RWPE2 (cell line): ENCODE measurements around the gene WIPF2.

Source experiments
- ATAC-seq: fragments of 200-7000 bp; cut with Tn5 transposase; 3 replicates; pipeline ENCODE4 v1.9.1; 2021; ENCODE audit warnings: low read depth
- DNase-seq: peaks from one replicate; pipeline ENCODE4 v3.0.0-alpha.2; 2020; ENCODE audit warnings: low spot score
- H3K27ac ChIP-seq: fragments of 450-650 bp; 2 replicates; pipeline ENCODE4 v1.5.1; 2017; ENCODE audit warnings: mild to moderate bottlenecking; ENCODE audit not compliant: poor library complexity, severe bottlenecking
- H3K27me3 ChIP-seq: fragments of 250-450 bp; sonication (Bioruptor Pico); 2 replicates; pipeline ENCODE4 v1.5.1; 2021; ENCODE audit warnings: mild to moderate bottlenecking, moderate library complexity; ENCODE audit not compliant: insufficient read depth, poor library complexity, severe bottlenecking
- H3K36me3 ChIP-seq: fragments of 250-450 bp; sonication (Bioruptor Pico); 2 replicates; pipeline ENCODE4 v1.5.1; 2020; ENCODE audit warnings: low read depth, mild to moderate bottlenecking, moderate library complexity
- H3K4me1 ChIP-seq: fragments of 250-450 bp; sonication (Bioruptor Pico); 2 replicates; pipeline ENCODE4 v1.5.1; 2021; ENCODE audit warnings: mild to moderate bottlenecking, moderate library complexity; ENCODE audit not compliant: insufficient read depth, poor library complexity, severe bottlenecking
- H3K4me3 ChIP-seq: fragments of 250-450 bp; sonication (Bioruptor Pico); 2 replicates; pipeline ENCODE4 v1.5.1; 2021; ENCODE audit warnings: mild to moderate bottlenecking, moderate library complexity; ENCODE audit not compliant: severe bottlenecking
- H3K9me3 ChIP-seq: fragments of 250-450 bp; sonication (Bioruptor Pico); 2 replicates; pipeline ENCODE4 v1.5.1; 2021; ENCODE audit warnings: mild to moderate bottlenecking, moderate library complexity; ENCODE audit not compliant: severe bottlenecking
- TF ChIP-seq, protein P1 (sequence below): fragments of 450-650 bp; IDR thresholded peaks from one replicate; pipeline ENCODE4 v1.5.1; 2017; ENCODE audit warnings: mild to moderate bottlenecking, moderate library complexity; ENCODE audit not compliant: poor library complexity, severe bottlenecking

Gene WIPF2

GRCh38 chr17:40178021-40178601 is 41.0 kb upstream of the WIPF2 start:
- Histone ChIP-seq H3K36me3 (no peaks in the 10 kb centered on the region), H3K27ac (peak overlapping the region; percentile 68), H3K27me3 (no peaks in the 10 kb centered on the region), H3K9me3 (no peaks in the 10 kb centered on the region), H3K4me1 (peaks cover 32% of the 10 kb centered on the region), H3K4me3 (peak overlapping the region; percentile 44)
- TF ChIP-seq, protein P1, sequence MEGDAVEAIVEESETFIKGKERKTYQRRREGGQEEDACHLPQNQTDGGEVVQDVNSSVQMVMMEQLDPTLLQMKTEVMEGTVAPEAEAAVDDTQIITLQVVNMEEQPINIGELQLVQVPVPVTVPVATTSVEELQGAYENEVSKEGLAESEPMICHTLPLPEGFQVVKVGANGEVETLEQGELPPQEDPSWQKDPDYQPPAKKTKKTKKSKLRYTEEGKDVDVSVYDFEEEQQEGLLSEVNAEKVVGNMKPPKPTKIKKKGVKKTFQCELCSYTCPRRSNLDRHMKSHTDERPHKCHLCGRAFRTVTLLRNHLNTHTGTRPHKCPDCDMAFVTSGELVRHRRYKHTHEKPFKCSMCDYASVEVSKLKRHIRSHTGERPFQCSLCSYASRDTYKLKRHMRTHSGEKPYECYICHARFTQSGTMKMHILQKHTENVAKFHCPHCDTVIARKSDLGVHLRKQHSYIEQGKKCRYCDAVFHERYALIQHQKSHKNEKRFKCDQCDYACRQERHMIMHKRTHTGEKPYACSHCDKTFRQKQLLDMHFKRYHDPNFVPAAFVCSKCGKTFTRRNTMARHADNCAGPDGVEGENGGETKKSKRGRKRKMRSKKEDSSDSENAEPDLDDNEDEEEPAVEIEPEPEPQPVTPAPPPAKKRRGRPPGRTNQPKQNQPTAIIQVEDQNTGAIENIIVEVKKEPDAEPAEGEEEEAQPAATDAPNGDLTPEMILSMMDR: no peak
- no peak for ATAC-seq
- no peak for DNase-seq

- peak overlapping the region; percentile 44 for H3K4me3 ChIP-seq
- no peak for DNase-seq
- TF ChIP-seq, protein P1: no peak
Measured at GRCh38 chr17:40178660-40179059, 40.4 kb upstream of the WIPF2 start.

GRCh38 chr17:40179923-40180659 is 39.0 kb upstream of the WIPF2 start:
- no peak overlapping the region for H3K4me3 ChIP-seq
- H3K27ac ChIP-seq: peak overlapping the region; percentile 39
- TF ChIP-seq, protein P1: no peak
- H3K4me1 ChIP-seq: peaks cover 32% of the 10 kb centered on the region
- H3K27me3 ChIP-seq: no peaks in the 10 kb centered on the region
- peak; percentile 43 for ATAC-seq
- H3K9me3 ChIP-seq: no peaks in the 10 kb centered on the region
- H3K36me3 ChIP-seq: no peaks in the 10 kb centered on the region
- no peak for DNase-seq

More at GRCh38 chr17:40178660-40179059, 40.4 kb upstream of the WIPF2 start:
- H3K27me3 ChIP-seq: no peaks in the 10 kb centered on the region
- no peak overlapping the region for H3K27ac ChIP-seq
- no peaks in the 10 kb centered on the region for H3K36me3 ChIP-seq
- no peak for ATAC-seq
- H3K4me1 ChIP-seq: peaks cover 32% of the 10 kb centered on the region
- no peaks in the 10 kb centered on the region for H3K9me3 ChIP-seq

DNA sequence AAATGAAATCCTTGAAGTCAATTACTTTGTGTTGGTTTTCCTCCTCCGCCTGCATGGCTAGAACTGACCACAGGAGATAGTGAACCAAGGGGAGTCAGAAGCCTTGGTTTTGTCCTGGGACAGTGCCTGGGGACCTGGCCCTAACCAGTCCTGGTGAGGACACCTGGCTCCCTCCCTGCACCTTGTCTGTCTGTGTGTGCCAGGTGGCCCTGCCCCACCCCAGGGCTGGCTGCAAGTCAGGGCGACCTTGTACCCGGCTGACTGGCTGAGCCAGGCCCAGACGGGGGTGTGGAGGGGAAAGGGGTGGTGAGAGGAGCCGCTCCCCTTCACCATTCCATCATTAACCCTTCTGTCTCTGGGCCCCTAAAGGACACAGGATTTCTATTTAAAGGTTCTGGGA is 38.4 kb upstream of the WIPF2 start:
- H3K9me3 ChIP-seq: no peaks in the 10 kb centered on the region
- TF ChIP-seq, protein P1: no peak
- no peaks in the 10 kb centered on the region for H3K27me3 ChIP-seq
- H3K27ac ChIP-seq: peak overlapping the region; percentile 39
- DNase-seq (no peak), ATAC-seq (no peak)
- peaks cover 30% of the 10 kb centered on the region for H3K4me1 ChIP-seq
- H3K36me3 ChIP-seq: no peaks in the 10 kb centered on the region
- H3K4me3 ChIP-seq: no peak overlapping the region

- H3K4me1 ChIP-seq: peaks cover 25% of the 10 kb centered on the region
- H3K27ac ChIP-seq: no peak overlapping the region
- no peak overlapping the region for H3K4me3 ChIP-seq
- ATAC-seq (no peak), DNase-seq (no peak)
- H3K27me3 ChIP-seq: no peaks in the 10 kb centered on the region
- H3K36me3 ChIP-seq: no peaks in the 10 kb centered on the region
- no peaks in the 10 kb centered on the region for H3K9me3 ChIP-seq
- TF ChIP-seq, protein P1: no peak
Measured at GRCh38 chr17:40181205-40181604, 37.9 kb upstream of the WIPF2 start.
